Neural progenitor cell (in vitro differentiated cells): ENCODE results near the gene CHRNA1. TPM values are rescaled to one million over a fixed set of nuclear protein-coding genes. Genes with fewer than 3 reads are reported as not detected.

Source experiments
- DNase-seq: peaks from one replicate; pipeline ENCODE4 v3.0.0-alpha.2; 2016; ENCODE audit warnings: low spot score
- H2AFZ ChIP-seq: fragments of 200-600 bp; sonication (generic); replicated peaks from 2 replicates; pipeline ENCODE4 v1.6.1; 2016; ENCODE audit warnings: antibody characterized with exemption
- H3F3A ChIP-seq: fragments of 200-600 bp; sonication (generic); 2 replicates; pipeline ENCODE4 v1.6.1; 2016; ENCODE audit warnings: antibody characterized with exemption, low read depth
- H3K27ac ChIP-seq: fragments of 200-600 bp; sonication (generic); 2 replicates; pipeline ENCODE4 v1.5.1; 2016; ENCODE audit warnings: mild to moderate bottlenecking
- H3K27me3 ChIP-seq: fragments of 200-600 bp; sonication (generic); 2 replicates; pipeline ENCODE4 v1.6.1; 2016; ENCODE audit warnings: mild to moderate bottlenecking, moderate library complexity
- H3K36me3 ChIP-seq: fragments of 200-600 bp; sonication (generic); 2 replicates; pipeline ENCODE4 v1.5.1; 2016
- H3K4me1 ChIP-seq: fragments of 200-600 bp; sonication (generic); 2 replicates; pipeline ENCODE4 v1.6.1; 2016; ENCODE audit warnings: mixed run types
- H3K4me2 ChIP-seq: fragments of 200-600 bp; sonication (generic); 2 replicates; pipeline ENCODE4 v1.6.1; 2016
- H3K4me3 ChIP-seq: fragments of 200-600 bp; sonication (generic); 2 replicates; pipeline ENCODE4 v1.5.1; 2016
- H3K79me2 ChIP-seq: fragments of 200-600 bp; sonication (generic); 2 replicates; pipeline ENCODE4 v1.6.1; 2016; ENCODE audit warnings: low read depth
- H3K9ac ChIP-seq: fragments of 200-600 bp; sonication (generic); 2 replicates; pipeline ENCODE4 v1.6.1; 2016
- H3K9me3 ChIP-seq: fragments of 200-600 bp; sonication (generic); 2 replicates; pipeline ENCODE4 v1.5.1; 2016; ENCODE audit warnings: low read depth
- H4K20me1 ChIP-seq: fragments of 200-600 bp; sonication (generic); 2 replicates; pipeline ENCODE4 v1.6.1; 2016; ENCODE audit warnings: low read depth
- H3K27ac Mint-ChIP-seq: 3 replicates; pipeline ENCODE4 v1.8.0; 2021; ENCODE audit warnings: mixed read lengths
- H3K27me3 Mint-ChIP-seq: 2 replicates; pipeline ENCODE4 v1.8.0; 2022; ENCODE audit warnings: low read depth, mild to moderate bottlenecking, inconsistent platforms, moderate library complexity, mixed read lengths; ENCODE audit not compliant: insufficient read depth
- H3K36me3 Mint-ChIP-seq: 3 replicates; pipeline ENCODE4 v1.8.0; 2021; ENCODE audit warnings: mixed read lengths
- H3K4me1 Mint-ChIP-seq: 3 replicates; pipeline ENCODE4 v1.8.0; 2021; ENCODE audit warnings: mixed read lengths
- H3K4me3 Mint-ChIP-seq: 3 replicates; pipeline ENCODE4 v1.8.0; 2021; ENCODE audit warnings: mild to moderate bottlenecking, moderate library complexity, mixed read lengths
- H3K9me3 Mint-ChIP-seq: 3 replicates; pipeline ENCODE4 v1.8.0; 2020; ENCODE audit warnings: mixed read lengths
- CTCF ChIP-seq: fragments of 200-600 bp; sonication (generic); IDR thresholded peaks from 2 replicates; pipeline ENCODE4 v1.5.1; 2017; ENCODE audit warnings: antibody characterized with exemption, mild to moderate bottlenecking
- EZH2 ChIP-seq: fragments of 200-600 bp; sonication (generic); IDR thresholded peaks from 2 replicates; pipeline ENCODE4 v1.6.1; 2017; ENCODE audit warnings: antibody characterized with exemption, mild to moderate bottlenecking, moderate library complexity
- EZH2phosphoT487 ChIP-seq: fragments of 200-600 bp; sonication (generic); IDR thresholded peaks from 2 replicates; pipeline ENCODE4 v1.6.1; 2017; ENCODE audit warnings: antibody characterized with exemption
- total RNA-seq: library from RNA; depleted of rRNA; stranded (reverse); fragments of >200 nt; gene quantifications from 2 replicates; pipeline ENCODE4 v1.2.3, GENCODE V29; 2015; ENCODE audit warnings: low replicate concordance

The CHRNA1 gene
- total RNA-seq, 1 donor from 2014 or later: 0.11 TPM

DNA sequence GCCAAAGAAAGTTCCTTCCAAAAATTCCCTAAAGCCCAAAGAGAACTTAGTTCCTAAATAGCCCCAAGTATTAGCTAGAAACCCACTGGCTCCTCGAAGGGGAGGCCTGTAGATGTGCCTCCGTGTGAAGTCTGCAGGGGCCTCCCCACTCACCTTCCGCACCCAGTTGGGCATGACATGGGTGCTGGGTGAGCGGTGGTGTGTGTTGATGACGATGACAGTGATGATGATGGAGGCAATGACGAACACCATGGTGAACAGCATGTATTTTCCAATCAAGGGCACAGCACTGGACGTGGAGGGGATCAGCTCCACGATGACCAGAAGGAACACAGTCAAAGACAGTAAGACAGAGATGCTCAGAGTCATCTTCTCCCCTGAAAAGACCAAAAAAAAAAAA is 14.5 kb downstream of the CHRNA1 start:
- Histone ChIP-seq H3K27ac (no peak overlapping the region), H3K4me2 (no peak overlapping the region), H3K9me3 (no peaks in the 10 kb centered on the region), H3K4me3 (no peak overlapping the region), H3K9ac (no peak overlapping the region), H4K20me1 (no peaks in the 10 kb centered on the region), H3K36me3 (no peaks in the 10 kb centered on the region), H3K79me2 (no peaks in the 10 kb centered on the region), H3K4me1 (peaks cover 3% of the 10 kb centered on the region), H2AFZ (no peak overlapping the region), H3K27me3 (no peaks in the 10 kb centered on the region), H3F3A (no peaks in the 10 kb centered on the region)
- Mint-ChIP-seq H3K36me3 (no peaks in the 10 kb centered on the region), H3K4me3 (no peak overlapping the region), H3K27ac (no peak overlapping the region), H3K27me3 (peaks cover 6% of the 10 kb centered on the region), H3K4me1 (peaks cover 9% of the 10 kb centered on the region), H3K9me3 (no peaks in the 10 kb centered on the region)
- TF ChIP-seq EZH2phosphoT487 (no peak), CTCF (no peak), EZH2 (no peak)
- no peak for DNase-seq

DNA sequence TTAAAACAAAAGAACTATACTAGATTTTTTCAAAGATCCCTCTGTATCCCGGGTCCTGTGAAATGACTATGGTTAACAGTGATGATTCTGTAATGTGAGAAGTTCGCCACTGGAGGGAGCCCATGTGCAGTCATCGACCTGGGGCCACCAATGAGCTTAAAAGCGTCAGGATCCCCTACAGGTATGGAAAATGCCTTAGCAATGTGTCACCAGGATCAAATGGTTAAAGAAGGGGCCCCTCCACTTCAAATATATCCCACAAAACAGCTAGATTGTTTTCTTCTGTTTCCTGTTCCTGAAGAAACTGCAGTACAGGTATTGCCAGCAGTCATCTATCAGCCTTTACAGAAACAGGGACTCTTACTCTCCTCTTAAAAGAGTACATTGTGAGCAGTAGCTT is 15.3 kb downstream of the CHRNA1 start:
- Histone ChIP-seq H3K9ac (no peak overlapping the region), H3K4me3 (no peak overlapping the region)

GRCh38 chr2:174745142-174745541 is 19.1 kb downstream of the CHRNA1 start:
- Histone ChIP-seq H3K4me2 (no peak overlapping the region), H3K4me3 (no peak overlapping the region), H3K9me3 (no peaks in the 10 kb centered on the region), H3F3A (no peaks in the 10 kb centered on the region), H3K27me3 (no peaks in the 10 kb centered on the region), H3K36me3 (no peaks in the 10 kb centered on the region), H4K20me1 (no peaks in the 10 kb centered on the region), H3K4me1 (peaks cover 3% of the 10 kb centered on the region), H3K79me2 (no peaks in the 10 kb centered on the region), H3K27ac (no peak overlapping the region), H3K9ac (no peak overlapping the region), H2AFZ (no peak overlapping the region)
- no peak overlapping the region for H3K4me3 Mint-ChIP-seq
- no peaks in the 10 kb centered on the region for H3K36me3 Mint-ChIP-seq
- peaks cover 9% of the 10 kb centered on the region for H3K4me1 Mint-ChIP-seq
- H3K27ac Mint-ChIP-seq: no peak overlapping the region
- DNase-seq: no peak
- H3K9me3 Mint-ChIP-seq: no peaks in the 10 kb centered on the region
- TF ChIP-seq EZH2phosphoT487: no peak
- no peak for TF ChIP-seq CTCF
- no peak for TF ChIP-seq EZH2
- H3K27me3 Mint-ChIP-seq: peaks cover 5% of the 10 kb centered on the region

More for the DNA sequence above, 15.3 kb downstream of the CHRNA1 start:
- Mint-ChIP-seq H3K4me1 (peaks cover 9% of the 10 kb centered on the region), H3K36me3 (no peaks in the 10 kb centered on the region), H3K4me3 (no peak overlapping the region), H3K9me3 (no peaks in the 10 kb centered on the region), H3K27me3 (peaks cover 6% of the 10 kb centered on the region), H3K27ac (peak overlapping the region; percentile 61)
- Histone ChIP-seq H3K4me2 (no peak overlapping the region), H3K27ac (no peak overlapping the region), H3K9me3 (no peaks in the 10 kb centered on the region), H4K20me1 (no peaks in the 10 kb centered on the region), H3K36me3 (no peaks in the 10 kb centered on the region), H3K27me3 (no peaks in the 10 kb centered on the region), H3F3A (no peaks in the 10 kb centered on the region), H2AFZ (peak overlapping the region; percentile 62), H3K79me2 (no peaks in the 10 kb centered on the region), H3K4me1 (peaks cover 3% of the 10 kb centered on the region)
- peak; percentile 85 for TF ChIP-seq CTCF
- no peak for TF ChIP-seq EZH2
- peak; percentile 80 for DNase-seq
